B cell (primary cell): Measurements from ENCODE around the gene IFT22.

ENCODE experiments used
- CTCF ChIP-seq: fragments of 200-600 bp; IDR thresholded peaks from one replicate; pipeline ENCODE4 v1.8.0; 2022; ENCODE audit warnings: antibody characterized with exemption, mild to moderate bottlenecking
- EZH2 ChIP-seq: IDR thresholded peaks from 2 replicates; pipeline ENCODE4 v1.6.1; 2012; ENCODE audit warnings: borderline replicate concordance, low read depth, mild to moderate bottlenecking, moderate library complexity, low read length; ENCODE audit not compliant: insufficient read depth, poor library complexity, severe bottlenecking

- TF ChIP-seq CTCF (no peak), EZH2 (peak; percentile 69)
These were observed 41.0 kb upstream of the IFT22 start, which contains the start of gene COL26A1 for GRCh38 chr7:101362334-101363195.
